ENCODE data around the gene FOLR1. TPM values are rescaled to one million over a fixed set of nuclear protein-coding genes. Genes with fewer than 3 reads are reported as not detected.
A peak's percentile ranks its signal among the peaks of the same experiment; 100 is the strongest.
"Not testable (repeated sequence)": the region's sequence is repeated elsewhere in the genome, so short reads cannot be mapped to it uniquely, and the experiment has no call there.

The FOLR1 gene
- total RNA-seq, 1 experiment from 2014 or later = 93.4 TPM

DNA sequence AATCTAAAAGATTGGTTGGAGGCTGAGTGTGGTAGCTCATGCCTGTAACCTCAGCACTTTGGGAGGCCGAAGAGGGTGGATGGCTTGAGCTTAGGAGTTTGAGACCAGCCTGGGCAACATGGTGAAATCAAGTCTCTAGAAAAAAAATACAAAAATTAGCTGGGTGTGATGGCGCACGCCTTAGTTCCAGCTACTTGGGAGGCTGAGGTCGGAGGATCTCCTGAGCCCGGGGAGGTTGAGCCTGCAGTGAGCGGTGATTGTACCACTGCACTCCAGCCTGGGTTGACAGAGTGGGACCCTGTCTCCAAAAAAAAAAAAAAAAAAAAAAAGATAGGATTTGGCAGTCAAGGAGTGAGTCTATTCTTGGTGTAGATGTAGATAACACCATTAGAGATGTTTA is 10.6 kb downstream of the FOLR1 start:
- Mint-ChIP-seq H3K36me3 (ENCODE audit: insufficient read depth, unreplicated experiment) (peaks cover 6% of the 10 kb centered on the region), H3K4me1 (ENCODE audit: low read depth, unreplicated experiment) (peaks cover 10% of the 10 kb centered on the region), H3K27me3 (ENCODE audit: insufficient read depth, unreplicated experiment) (no peaks in the 10 kb centered on the region), H3K9me3 (ENCODE audit: unreplicated experiment) (no peaks in the 10 kb centered on the region), H3K27ac (ENCODE audit: unreplicated experiment) (no peak overlapping the region), H3K4me3 (ENCODE audit: unreplicated experiment) (no peak overlapping the region)
- ChIA-PET POLR2A (no interaction called here), CTCF (interaction anchor here (0.6 to 0.7 kb wide), 2 partner anchors 12 to 19 kb away, joined by 3 to 4 read pairs; no protein-coding TSS in a partner anchor)
- no TSS peak for BruUV-seq (replicated peaks)
- intact Hi-C loops (cut with micrococcal nuclease; ENCODE audit: unreplicated experiment) = no loop called here
- Histone ChIP-seq H3K9me3 (no peaks in the 10 kb centered on the region), H3K36me3 (ENCODE audit: control insufficient read depth, insufficient read depth, low read length) (no peaks in the 10 kb centered on the region), H3K4me3 (ENCODE audit: low read depth, low read length) (no peak overlapping the region), H3K27me3 (replicated peaks; ENCODE audit: control insufficient read depth, insufficient read depth, low read length) (no peaks in the 10 kb centered on the region), H3K4me1 (peaks cover 5% of the 10 kb centered on the region; the same call in 1 of the 2 replicates)
- DNase-seq = peak in 1 of 2 experiments; percentile 22
- TF ChIP-seq, protein P1, sequence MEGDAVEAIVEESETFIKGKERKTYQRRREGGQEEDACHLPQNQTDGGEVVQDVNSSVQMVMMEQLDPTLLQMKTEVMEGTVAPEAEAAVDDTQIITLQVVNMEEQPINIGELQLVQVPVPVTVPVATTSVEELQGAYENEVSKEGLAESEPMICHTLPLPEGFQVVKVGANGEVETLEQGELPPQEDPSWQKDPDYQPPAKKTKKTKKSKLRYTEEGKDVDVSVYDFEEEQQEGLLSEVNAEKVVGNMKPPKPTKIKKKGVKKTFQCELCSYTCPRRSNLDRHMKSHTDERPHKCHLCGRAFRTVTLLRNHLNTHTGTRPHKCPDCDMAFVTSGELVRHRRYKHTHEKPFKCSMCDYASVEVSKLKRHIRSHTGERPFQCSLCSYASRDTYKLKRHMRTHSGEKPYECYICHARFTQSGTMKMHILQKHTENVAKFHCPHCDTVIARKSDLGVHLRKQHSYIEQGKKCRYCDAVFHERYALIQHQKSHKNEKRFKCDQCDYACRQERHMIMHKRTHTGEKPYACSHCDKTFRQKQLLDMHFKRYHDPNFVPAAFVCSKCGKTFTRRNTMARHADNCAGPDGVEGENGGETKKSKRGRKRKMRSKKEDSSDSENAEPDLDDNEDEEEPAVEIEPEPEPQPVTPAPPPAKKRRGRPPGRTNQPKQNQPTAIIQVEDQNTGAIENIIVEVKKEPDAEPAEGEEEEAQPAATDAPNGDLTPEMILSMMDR (IDR thresholded peaks at IDR 0.05; ENCODE audit: insufficient read depth in 1 of 2, low read depth in 1 of 2, low read length in 1 of 2, severe bottlenecking in 1 of 2, unreplicated experiment in 1 of 2) = no peak

DNA sequence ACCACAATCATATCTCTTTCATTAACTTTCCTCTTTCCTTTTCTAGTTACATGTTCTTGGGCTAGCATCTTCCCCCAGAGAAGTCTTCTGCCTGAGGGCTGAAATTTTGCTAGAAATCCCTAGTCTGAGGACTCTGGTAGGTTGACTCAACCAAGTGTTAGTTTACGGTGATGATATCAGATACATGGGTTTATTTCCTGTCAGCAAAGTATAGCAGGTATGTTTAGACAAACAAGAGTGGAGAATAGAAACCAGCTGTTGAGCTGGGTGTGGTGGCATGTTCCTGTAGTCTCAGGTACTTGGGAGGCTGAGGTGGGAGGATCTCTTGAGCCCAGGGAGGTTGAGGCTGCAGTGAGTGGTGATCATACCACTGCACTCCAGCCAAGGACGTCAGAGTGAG is 11.2 kb downstream of the FOLR1 start:
- ChIA-PET CTCF (interaction anchor here (0.6 to 0.7 kb wide), 2 partner anchors 19 to 231 kb away, joined by 4 to 5 read pairs; partner anchors contain the start of gene CLPB), POLR2A (no interaction called here)
- H3K27me3 ChIP-seq (replicated peaks; ENCODE audit: control insufficient read depth, insufficient read depth, low read length) = no peaks in the 10 kb centered on the region
- H3K4me1 Mint-ChIP-seq (ENCODE audit: low read depth, unreplicated experiment) = peaks cover 10% of the 10 kb centered on the region
- H3K27ac Mint-ChIP-seq (ENCODE audit: unreplicated experiment) = no peak overlapping the region
- no peaks in the 10 kb centered on the region for H3K9me3 ChIP-seq
- no peak overlapping the region for H3K4me3 Mint-ChIP-seq (ENCODE audit: unreplicated experiment)
- intact Hi-C loops (cut with micrococcal nuclease; ENCODE audit: unreplicated experiment) = no loop called here
- no peak overlapping the region for H3K4me3 ChIP-seq (ENCODE audit: low read depth, low read length)
- no peaks in the 10 kb centered on the region for H3K27me3 Mint-ChIP-seq (ENCODE audit: insufficient read depth, unreplicated experiment)
- no peaks in the 10 kb centered on the region for H3K9me3 Mint-ChIP-seq (ENCODE audit: unreplicated experiment)
- H3K36me3 ChIP-seq (ENCODE audit: control insufficient read depth, insufficient read depth, low read length) = no peaks in the 10 kb centered on the region
- peak in 1 of 2 experiments; percentile 3 for DNase-seq
- TF ChIP-seq, protein P1 (IDR thresholded peaks at IDR 0.05; ENCODE audit: insufficient read depth in 1 of 2, low read depth in 1 of 2, low read length in 1 of 2, severe bottlenecking in 1 of 2, unreplicated experiment in 1 of 2) = no peak
- peaks cover 5% of the 10 kb centered on the region; the same call in 1 of the 2 replicates for H3K4me1 ChIP-seq
- H3K36me3 Mint-ChIP-seq (ENCODE audit: insufficient read depth, unreplicated experiment) = peaks cover 6% of the 10 kb centered on the region
- BruUV-seq (replicated peaks) = no TSS peak

DNA sequence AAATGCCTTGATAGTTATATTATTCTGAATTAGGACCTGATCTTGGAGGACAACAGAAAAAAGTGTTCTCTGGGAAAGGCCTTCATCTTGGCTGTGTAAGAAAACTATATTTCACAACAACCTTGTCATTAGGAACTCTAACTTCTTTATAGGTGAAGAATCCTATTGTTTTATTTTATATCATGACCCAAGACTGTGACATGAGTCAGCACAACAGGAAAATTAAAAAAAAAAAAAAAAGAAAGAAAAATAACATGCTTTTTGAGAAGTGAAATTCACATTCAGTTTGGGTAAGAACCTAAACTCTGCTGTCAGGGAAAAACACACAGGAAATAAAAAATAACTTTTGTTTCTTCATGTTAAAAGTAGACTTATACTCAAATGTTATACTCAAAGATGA is 12.9 kb downstream of the FOLR1 start:
- Histone ChIP-seq H3K4me3 (ENCODE audit: low read depth, low read length) (no peak overlapping the region), H3K9me3 (peaks cover 7% of the 10 kb centered on the region; the same call in 1 of the 2 replicates), H3K27me3 (replicated peaks; ENCODE audit: control insufficient read depth, insufficient read depth, low read length) (no peaks in the 10 kb centered on the region), H3K4me1 (no peaks in the 10 kb centered on the region; the same call in 1 of the 2 replicates), H3K36me3 (ENCODE audit: control insufficient read depth, insufficient read depth, low read length) (no peaks in the 10 kb centered on the region)
- H3K4me1 Mint-ChIP-seq (ENCODE audit: low read depth, unreplicated experiment) = peaks cover under 1% of the 10 kb centered on the region
- no peak overlapping the region for H3K27ac Mint-ChIP-seq (ENCODE audit: unreplicated experiment)
- ChIA-PET POLR2A (no interaction called here), CTCF (no interaction called here)
- DNase-seq = no peak
- intact Hi-C loops (cut with micrococcal nuclease; ENCODE audit: unreplicated experiment) = no loop called here
- H3K4me3 Mint-ChIP-seq (ENCODE audit: unreplicated experiment) = no peak overlapping the region
- H3K36me3 Mint-ChIP-seq (ENCODE audit: insufficient read depth, unreplicated experiment) = no peaks in the 10 kb centered on the region
- H3K27me3 Mint-ChIP-seq (ENCODE audit: insufficient read depth, unreplicated experiment) = no peaks in the 10 kb centered on the region
- BruUV-seq (replicated peaks) = no TSS peak
- peaks cover 11% of the 10 kb centered on the region for H3K9me3 Mint-ChIP-seq (ENCODE audit: unreplicated experiment)
- TF ChIP-seq, protein P1 (IDR thresholded peaks at IDR 0.05; ENCODE audit: insufficient read depth in 1 of 2, low read depth in 1 of 2, low read length in 1 of 2, severe bottlenecking in 1 of 2, unreplicated experiment in 1 of 2) = no peak

DNA sequence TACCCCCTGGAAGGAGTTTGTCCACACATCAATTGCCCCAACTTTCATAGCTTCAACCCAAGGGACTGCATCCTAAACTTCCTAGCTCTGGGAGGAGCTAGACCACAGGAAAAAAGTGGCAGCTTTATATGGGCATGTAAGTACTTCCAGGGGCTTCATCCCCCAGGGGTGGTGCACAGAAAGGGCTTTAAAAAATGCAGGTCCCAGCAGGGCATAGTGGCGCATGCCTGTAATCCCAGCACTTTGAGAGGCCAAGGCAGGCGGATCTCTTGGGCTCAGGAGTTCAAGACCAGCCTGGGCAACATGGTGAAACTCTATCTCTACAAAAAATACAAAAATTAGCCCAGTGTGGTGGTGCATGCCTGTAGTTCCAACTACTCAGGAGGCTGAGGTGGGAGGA is 14.9 kb downstream of the FOLR1 start:
- H3K36me3 ChIP-seq (ENCODE audit: control insufficient read depth, insufficient read depth, low read length); BruUV-seq (replicated peaks); H3K27ac Mint-ChIP-seq (ENCODE audit: unreplicated experiment); H3K4me1 ChIP-seq; H3K4me3 ChIP-seq (ENCODE audit: low read depth, low read length); H3K4me1 Mint-ChIP-seq (ENCODE audit: low read depth, unreplicated experiment); H3K4me3 Mint-ChIP-seq (ENCODE audit: unreplicated experiment); intact Hi-C loops (cut with micrococcal nuclease; ENCODE audit: unreplicated experiment); H3K27me3 Mint-ChIP-seq (ENCODE audit: insufficient read depth, unreplicated experiment); H3K36me3 Mint-ChIP-seq (ENCODE audit: insufficient read depth, unreplicated experiment); H3K27me3 ChIP-seq (replicated peaks; ENCODE audit: control insufficient read depth, insufficient read depth, low read length): not testable (repeated sequence)
- POLR2A ChIA-PET = interaction anchor here (0.5 kb wide), 1 partner anchor 52 kb away, joined by 3 read pairs; no protein-coding TSS in a partner anchor
- H3K9me3 ChIP-seq = peaks cover 14% of the 10 kb centered on the region; the same call in 1 of the 2 replicates
- CTCF ChIA-PET = interaction anchor here (1.2 kb wide), 1 partner anchor 23 kb away, joined by 7 read pairs; no protein-coding TSS in a partner anchor
- DNase-seq = peak in 1 of 2 experiments; percentile 17
- peaks cover 15% of the 10 kb centered on the region for H3K9me3 Mint-ChIP-seq (ENCODE audit: unreplicated experiment)
